Measurements from ENCODE around the gene A3GALT2.

The A3GALT2 gene

GRCh38 chr1:33331444-33332356, 10.8 kb upstream of the A3GALT2 start:
- no peak for DNase-seq (ENCODE audit: low read depth)

GRCh38 chr1:33330906-33331305, 10.0 kb upstream of the A3GALT2 start:
- no peak for DNase-seq (ENCODE audit: low read depth)

GRCh38 chr1:33330361-33330890, 9.5 kb upstream of the A3GALT2 start:
- DNase-seq (ENCODE audit: low read depth): no peak

- DNase-seq (ENCODE audit: low read depth): no peak
Observed at GRCh38 chr1:33329600-33330305, 8.9 kb upstream of the A3GALT2 start.

- no peak for DNase-seq (ENCODE audit: low read depth)
Observed at GRCh38 chr1:33328817-33329216, 7.9 kb upstream of the A3GALT2 start.

- DNase-seq (ENCODE audit: low read depth): no peak
Observed at GRCh38 chr1:33327587-33328325, 6.9 kb upstream of the A3GALT2 start.

GRCh38 chr1:33326785-33327184, 5.9 kb upstream of the A3GALT2 start:
- DNase-seq (ENCODE audit: low read depth): no peak

GRCh38 chr1:33324677-33325575, 4.0 kb upstream of the A3GALT2 start:
- DNase-seq (ENCODE audit: low read depth): no peak

GRCh38 chr1:33323663-33324477, 3.0 kb upstream of the A3GALT2 start:
- DNase-seq (ENCODE audit: low read depth): no peak

- DNase-seq (ENCODE audit: low read depth): no peak
Observed at GRCh38 chr1:33322870-33323585, 2.1 kb upstream of the A3GALT2 start.

- DNase-seq (ENCODE audit: low read depth): no peak
Observed at GRCh38 chr1:33322109-33322508, 1.2 kb upstream of the A3GALT2 start.

GRCh38 chr1:33321178-33321577, 280 bp upstream of the A3GALT2 start:
- no peak for DNase-seq (ENCODE audit: low read depth)

GRCh38 chr1:33319949-33320618, 814 bp downstream of the A3GALT2 start:
- no peak for DNase-seq (ENCODE audit: low read depth)

- DNase-seq (ENCODE audit: low read depth): no peak
Observed at GRCh38 chr1:33319186-33319948, 1.5 kb downstream of the A3GALT2 start.

GRCh38 chr1:33317946-33318345, 3.0 kb downstream of the A3GALT2 start:
- no peak for DNase-seq (ENCODE audit: low read depth)

GRCh38 chr1:33317354-33317753, 3.5 kb downstream of the A3GALT2 start:
- DNase-seq (ENCODE audit: low read depth): no peak

GRCh38 chr1:33316601-33317000, 4.3 kb downstream of the A3GALT2 start:
- DNase-seq (ENCODE audit: low read depth): no peak

GRCh38 chr1:33314416-33314815, 6.5 kb downstream of the A3GALT2 start:
- no peak for DNase-seq (ENCODE audit: low read depth)

- no peak for DNase-seq (ENCODE audit: low read depth)
Observed at GRCh38 chr1:33312413-33312749, 8.5 kb downstream of the A3GALT2 start.

Measured in activated T-cell treated with anti-CD3 and anti-CD28 coated beads for 1 hour (primary cell).